SJCRH30 (cell line): ENCODE measurements around the gene MYCN. TPM values are rescaled to one million over a fixed set of nuclear protein-coding genes. Genes with fewer than 3 reads are reported as not detected.
"Not testable (repeated sequence)": the region's sequence is repeated elsewhere in the genome, so short reads cannot be mapped to it uniquely, and the experiment has no call there.

ENCODE experiments used
- DNase-seq, 2 experiments: peaks; one replicate each; pipeline ENCODE4 v3.0.0-alpha.2; 2015 to 2020
- H3K27ac ChIP-seq: fragments of 250-450 bp; sonication (Bioruptor Pico); 2 replicates; pipeline ENCODE4 v1.5.1; 2020; ENCODE audit warnings: mild to moderate bottlenecking, moderate library complexity
- H3K27me3 ChIP-seq: fragments of 250-450 bp; sonication (Bioruptor Pico); 2 replicates; pipeline ENCODE4 v1.5.1; 2020; ENCODE audit warnings: mild to moderate bottlenecking, moderate library complexity
- H3K36me3 ChIP-seq: fragments of 250-450 bp; sonication (Bioruptor Pico); 2 replicates; pipeline ENCODE4 v1.5.1; 2020; ENCODE audit warnings: mild to moderate bottlenecking, moderate library complexity
- H3K4me1 ChIP-seq: fragments of 250-450 bp; sonication (Bioruptor Pico); 2 replicates; pipeline ENCODE4 v1.5.1; 2020; ENCODE audit warnings: mild to moderate bottlenecking, moderate library complexity
- H3K4me3 ChIP-seq: fragments of 250-450 bp; sonication (Bioruptor Pico); 2 replicates; pipeline ENCODE4 v1.5.1; 2020; ENCODE audit warnings: mild to moderate bottlenecking, moderate library complexity
- H3K9me3 ChIP-seq: fragments of 250-450 bp; sonication (Bioruptor Pico); replicated peaks from 2 replicates; pipeline ENCODE4 v1.5.1; 2020; ENCODE audit warnings: mild to moderate bottlenecking, moderate library complexity
- total RNA-seq: library from RNA; depleted of rRNA; stranded (reverse); fragments of >200 nt; shearing (Covaris generic); gene quantifications from 2 replicates; pipeline ENCODE4 v1.2.3, GENCODE V29; 2014

Gene MYCN
- total RNA-seq, 1 experiment from 2014 or later, result 190 TPM

- peak; percentile 93 to 95 for DNase-seq
These were observed 1.1 kb downstream of the MYCN start for GRCh38 chr2:15941481-15941850.

GRCh38 chr2:15941871-15942710 is 1.7 kb downstream of the MYCN start:
- H3K4me3 ChIP-seq, result peak overlapping the region; percentile 83
- peaks cover 46% of the 10 kb centered on the region for H3K36me3 ChIP-seq
- H3K9me3 ChIP-seq, result no peaks in the 10 kb centered on the region
- DNase-seq, result peak; percentile 74 to 77
- no peaks in the 10 kb centered on the region for H3K27me3 ChIP-seq
- peaks cover 17% of the 10 kb centered on the region for H3K4me1 ChIP-seq
- peak overlapping the region; percentile 93 for H3K27ac ChIP-seq

More at GRCh38 chr2:15941481-15941850, 1.1 kb downstream of the MYCN start:
- H3K4me3 ChIP-seq, result peak overlapping the region; percentile 83
- no peaks in the 10 kb centered on the region for H3K27me3 ChIP-seq
- H3K4me1 ChIP-seq, result peaks cover 17% of the 10 kb centered on the region
- H3K36me3 ChIP-seq, result peaks cover 40% of the 10 kb centered on the region
- H3K27ac ChIP-seq, result peak overlapping the region; percentile 83
- H3K9me3 ChIP-seq, result no peaks in the 10 kb centered on the region

- Histone ChIP-seq H3K9me3 (no peaks in the 10 kb centered on the region), H3K27me3 (no peaks in the 10 kb centered on the region), H3K36me3 (peaks cover 53% of the 10 kb centered on the region), H3K4me1 (peaks cover 17% of the 10 kb centered on the region), H3K27ac (peak overlapping the region; percentile 93), H3K4me3 (peak overlapping the region; percentile 83)
- DNase-seq, result peak in 1 of 2 experiments; percentile 54
These were observed 2.5 kb downstream of the MYCN start for GRCh38 chr2:15942711-15943345.

DNA sequence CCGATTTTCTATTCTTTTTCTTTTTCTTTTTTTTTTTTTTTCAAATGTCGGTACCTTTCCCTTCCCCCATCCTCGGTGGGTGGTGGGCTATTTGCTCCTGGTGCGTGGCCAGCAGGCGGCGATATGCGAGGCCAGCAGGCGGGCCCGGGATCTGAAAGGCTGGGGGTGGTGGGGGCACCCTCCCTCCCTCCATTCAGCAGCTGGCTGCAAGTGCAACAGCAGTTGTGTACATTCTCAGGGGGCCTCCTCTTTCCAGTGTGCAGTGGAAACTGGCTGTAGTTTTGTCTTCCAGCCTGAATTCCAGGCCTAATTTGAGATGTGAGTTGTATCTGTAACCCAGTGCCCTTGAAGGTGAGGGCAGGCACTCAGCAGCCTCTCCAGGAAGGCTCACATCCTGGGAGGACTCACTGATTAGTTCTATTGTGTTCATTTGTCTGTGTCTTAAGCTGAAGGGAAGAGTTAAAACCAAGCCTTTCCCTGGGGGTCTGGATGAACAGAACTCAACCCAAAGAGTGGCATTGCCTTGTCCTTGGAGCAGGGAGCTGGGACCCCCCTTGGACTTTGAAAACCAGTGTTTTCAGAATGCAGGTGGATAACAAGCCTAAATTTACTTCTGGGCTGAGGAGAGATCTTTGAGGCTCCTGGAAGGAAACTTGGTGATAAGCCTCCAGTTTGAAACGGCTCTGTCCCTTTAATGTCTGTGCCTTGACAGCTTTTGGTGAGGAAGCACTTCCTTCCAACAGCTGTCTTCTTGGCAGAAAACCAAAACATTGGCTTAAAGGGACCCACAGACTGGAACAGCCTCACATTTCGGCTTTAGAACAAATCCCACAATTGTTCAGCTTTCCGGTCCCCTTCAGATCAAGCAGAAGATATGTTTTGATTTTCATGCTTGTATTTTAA is 3.3 kb downstream of the MYCN start:
- Histone ChIP-seq H3K9me3 (no peaks in the 10 kb centered on the region), H3K27ac (peak overlapping the region; percentile 93), H3K36me3 (peaks cover 61% of the 10 kb centered on the region), H3K27me3 (no peaks in the 10 kb centered on the region), H3K4me1 (peaks cover 17% of the 10 kb centered on the region), H3K4me3 (peak overlapping the region; percentile 83)
- peak; percentile 98 to 100 for DNase-seq

GRCh38 chr2:15944325-15945017 is 4.1 kb downstream of the MYCN start:
- H3K36me3 ChIP-seq, result peaks cover 68% of the 10 kb centered on the region
- H3K9me3 ChIP-seq, result no peaks in the 10 kb centered on the region
- H3K4me3 ChIP-seq, result peak overlapping the region; percentile 83
- DNase-seq, result peak in 1 of 2 experiments; percentile 73
- peaks cover 13% of the 10 kb centered on the region for H3K4me1 ChIP-seq
- H3K27ac ChIP-seq, result peak overlapping the region; percentile 93
- no peaks in the 10 kb centered on the region for H3K27me3 ChIP-seq

- Histone ChIP-seq H3K4me1 (peaks cover 27% of the 10 kb centered on the region), H3K36me3 (peaks cover 68% of the 10 kb centered on the region), H3K27me3 (no peaks in the 10 kb centered on the region), H3K9me3 (no peaks in the 10 kb centered on the region), H3K4me3 (no peak overlapping the region), H3K27ac (no peak overlapping the region)
- no peak for DNase-seq
These were observed 5.8 kb downstream of the MYCN start for GRCh38 chr2:15945909-15946705.

DNA sequence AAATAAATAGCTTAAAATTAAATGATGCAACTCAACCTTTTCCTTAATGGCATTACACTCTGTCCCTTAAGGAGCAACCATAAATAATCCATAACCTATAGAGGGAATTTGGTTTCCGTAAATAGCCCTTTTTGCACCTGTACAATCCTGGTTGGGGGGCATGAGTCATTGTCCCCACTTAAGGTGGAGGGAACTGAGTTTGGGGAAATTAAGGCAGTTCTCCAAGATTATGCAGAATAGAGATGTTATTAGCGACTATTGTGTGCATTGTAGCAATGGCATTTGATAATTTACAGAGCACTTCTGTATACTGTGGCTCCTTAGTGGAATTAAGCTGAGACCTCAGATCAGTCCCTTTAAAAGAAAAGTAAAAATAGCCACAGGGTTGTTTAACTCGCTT is 6.6 kb downstream of the MYCN start:
- H3K27ac ChIP-seq, result no peak overlapping the region
- H3K4me3 ChIP-seq, result no peak overlapping the region
- no peaks in the 10 kb centered on the region for H3K27me3 ChIP-seq
- no peaks in the 10 kb centered on the region for H3K9me3 ChIP-seq
- no peak for DNase-seq
- H3K36me3 ChIP-seq, result peaks cover 65% of the 10 kb centered on the region
- H3K4me1 ChIP-seq, result peaks cover 30% of the 10 kb centered on the region

- H3K4me1 ChIP-seq, result peaks cover 30% of the 10 kb centered on the region
- no peak for DNase-seq
- H3K27me3 ChIP-seq, result no peaks in the 10 kb centered on the region
- no peak overlapping the region for H3K27ac ChIP-seq
- no peaks in the 10 kb centered on the region for H3K9me3 ChIP-seq
- peaks cover 62% of the 10 kb centered on the region for H3K36me3 ChIP-seq
- H3K4me3 ChIP-seq, result no peak overlapping the region
These were observed 7.1 kb downstream of the MYCN start for GRCh38 chr2:15947431-15947830.

DNA sequence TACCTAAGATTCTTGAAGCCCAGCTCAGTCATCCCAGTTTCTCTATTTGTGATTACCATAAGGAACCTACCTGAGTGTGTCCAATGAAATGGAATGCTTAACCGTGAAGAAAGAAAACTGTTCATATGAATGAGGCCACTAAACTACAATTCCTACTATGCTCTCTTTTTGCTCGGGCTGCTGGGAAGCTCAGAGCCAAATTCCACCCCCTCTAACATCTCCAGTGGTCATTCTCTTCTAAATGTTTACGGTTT is 8.3 kb downstream of the MYCN start:
- H3K4me1 ChIP-seq, result peaks cover 30% of the 10 kb centered on the region
- no peaks in the 10 kb centered on the region for H3K27me3 ChIP-seq
- no peak for DNase-seq
- no peak overlapping the region for H3K27ac ChIP-seq
- H3K4me3 ChIP-seq, result no peak overlapping the region
- peaks cover 54% of the 10 kb centered on the region for H3K36me3 ChIP-seq
- no peaks in the 10 kb centered on the region for H3K9me3 ChIP-seq

GRCh38 chr2:15949126-15949525 is 8.8 kb downstream of the MYCN start:
- Histone ChIP-seq H3K4me1 (peaks cover 30% of the 10 kb centered on the region), H3K27ac (no peak overlapping the region), H3K36me3 (peaks cover 51% of the 10 kb centered on the region), H3K9me3 (no peaks in the 10 kb centered on the region), H3K27me3 (no peaks in the 10 kb centered on the region), H3K4me3 (no peak overlapping the region)
- DNase-seq, result no peak

DNA sequence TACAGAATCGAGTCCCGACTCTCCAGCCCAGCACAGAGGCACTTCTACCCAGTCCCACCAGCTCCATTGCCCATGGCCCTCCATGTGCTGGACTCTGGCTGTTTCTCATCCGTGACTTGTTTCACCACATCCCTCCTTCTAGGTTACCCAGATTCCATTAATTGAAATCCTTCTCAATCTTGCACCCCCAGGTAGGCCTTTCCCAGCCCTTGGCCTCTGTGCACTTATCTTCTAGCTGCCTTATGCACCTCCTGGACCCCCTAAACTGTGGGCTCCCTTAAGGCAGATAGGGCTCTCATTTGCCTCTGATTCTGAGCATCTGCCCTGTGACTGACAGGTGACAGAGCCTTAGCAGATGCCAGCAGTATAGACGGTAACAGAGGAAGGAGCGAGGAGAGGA is 9.2 kb downstream of the MYCN start:
- Histone ChIP-seq H3K9me3 (no peaks in the 10 kb centered on the region), H3K36me3 (peaks cover 47% of the 10 kb centered on the region), H3K27me3 (no peaks in the 10 kb centered on the region), H3K27ac (no peak overlapping the region), H3K4me3 (no peak overlapping the region), H3K4me1 (peaks cover 27% of the 10 kb centered on the region)
- DNase-seq, result no peak

- no peak overlapping the region; the same call in 1 of the 2 replicates for H3K27ac ChIP-seq
- peak in 1 of 2 experiments; percentile 66 for DNase-seq
- H3K9me3 ChIP-seq, result no peaks in the 10 kb centered on the region
- H3K4me1 ChIP-seq, result peaks cover 21% of the 10 kb centered on the region
- H3K36me3 ChIP-seq, result peaks cover 39% of the 10 kb centered on the region
- H3K4me3 ChIP-seq, result no peak overlapping the region
- no peaks in the 10 kb centered on the region for H3K27me3 ChIP-seq
These were observed 10.0 kb downstream of the MYCN start for GRCh38 chr2:15950088-15950952.

DNA sequence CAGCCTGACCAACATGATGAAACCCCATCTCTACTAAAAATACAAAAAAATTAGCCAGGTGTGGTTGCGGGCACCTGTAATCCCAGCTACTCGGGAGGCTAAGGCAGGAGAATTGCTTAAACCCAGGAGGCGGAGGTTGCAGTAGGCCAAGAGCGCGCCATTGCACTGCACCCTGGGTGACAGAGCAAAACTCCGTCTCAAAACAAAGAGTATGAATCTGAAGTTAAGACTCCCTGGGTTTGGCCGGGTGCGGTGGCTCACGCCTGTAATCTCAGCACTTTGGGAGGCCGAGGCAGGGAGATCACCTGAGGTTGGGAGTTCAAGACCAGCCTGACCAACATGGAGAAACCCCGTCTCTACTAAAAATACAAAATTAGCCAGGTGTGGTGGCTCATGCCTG is 11.6 kb downstream of the MYCN start:
- not testable (repeated sequence) for H3K4me3 ChIP-seq, H3K27me3 ChIP-seq, DNase-seq, H3K9me3 ChIP-seq, H3K27ac ChIP-seq
- peaks cover 20% of the 10 kb centered on the region for H3K4me1 ChIP-seq
- peaks cover 23% of the 10 kb centered on the region for H3K36me3 ChIP-seq
